ENCODE results near the gene TMEM11.
"Not testable (repeated sequence)": the region's sequence is repeated elsewhere in the genome, so short reads cannot be mapped to it uniquely, and the experiment has no call there.

The TMEM11 gene

DNA sequence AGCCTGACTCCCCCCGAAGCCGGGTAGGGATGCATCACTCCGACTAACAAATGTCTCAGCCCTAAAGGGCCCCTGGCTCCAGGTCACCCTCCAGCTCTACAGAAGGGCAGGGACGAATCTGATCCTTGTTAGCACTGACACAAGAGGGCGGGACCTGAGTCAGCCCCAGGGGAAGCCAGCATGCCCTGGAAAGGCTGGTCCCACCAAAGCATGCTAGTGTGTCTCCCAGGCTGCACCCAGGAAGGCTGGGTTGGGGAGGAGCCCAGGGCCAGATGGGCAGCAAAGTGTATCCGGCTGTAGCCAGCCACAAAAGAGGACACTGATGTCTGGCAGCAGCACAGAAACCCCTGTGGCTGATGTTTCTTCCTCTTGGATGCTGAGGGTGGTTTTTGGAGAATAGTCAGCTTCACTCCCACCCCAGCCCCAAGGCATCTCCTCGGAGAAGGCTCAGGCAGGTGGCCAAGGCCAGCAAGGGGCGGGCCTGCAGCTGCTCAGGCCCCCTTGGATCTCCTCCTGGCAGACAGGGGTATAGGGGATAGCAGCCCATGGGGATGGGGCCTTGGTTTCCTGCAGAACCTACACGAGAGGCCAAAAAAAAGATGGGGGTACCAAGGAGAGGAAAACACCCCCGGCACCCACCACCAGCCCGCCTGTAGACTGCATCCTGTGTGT, 28.2 kb upstream of the TMEM11 start:
- no peak for DNase-seq (ENCODE audit: low spot score)

DNA sequence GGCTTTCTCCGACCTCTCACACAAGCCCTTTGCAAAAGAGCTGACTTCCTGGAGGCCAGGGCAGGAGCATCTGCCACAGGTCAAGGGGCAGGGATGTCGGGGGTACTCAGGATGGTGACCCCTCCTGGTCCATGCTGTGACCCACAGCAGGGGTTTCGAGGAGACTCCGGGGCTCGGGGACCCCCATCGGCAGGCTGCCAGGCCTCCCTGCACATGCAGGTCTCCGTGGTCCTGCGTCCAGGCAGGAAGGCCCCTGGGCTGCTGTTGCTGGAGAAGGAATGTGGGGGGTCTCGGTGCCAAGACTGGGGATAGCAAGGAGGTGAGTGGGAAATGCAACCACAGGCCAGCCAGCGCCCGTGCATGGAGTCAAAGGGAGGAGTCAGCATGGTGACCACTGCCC, 27.6 kb upstream of the TMEM11 start:
- no peak for DNase-seq (ENCODE audit: low spot score)

DNA sequence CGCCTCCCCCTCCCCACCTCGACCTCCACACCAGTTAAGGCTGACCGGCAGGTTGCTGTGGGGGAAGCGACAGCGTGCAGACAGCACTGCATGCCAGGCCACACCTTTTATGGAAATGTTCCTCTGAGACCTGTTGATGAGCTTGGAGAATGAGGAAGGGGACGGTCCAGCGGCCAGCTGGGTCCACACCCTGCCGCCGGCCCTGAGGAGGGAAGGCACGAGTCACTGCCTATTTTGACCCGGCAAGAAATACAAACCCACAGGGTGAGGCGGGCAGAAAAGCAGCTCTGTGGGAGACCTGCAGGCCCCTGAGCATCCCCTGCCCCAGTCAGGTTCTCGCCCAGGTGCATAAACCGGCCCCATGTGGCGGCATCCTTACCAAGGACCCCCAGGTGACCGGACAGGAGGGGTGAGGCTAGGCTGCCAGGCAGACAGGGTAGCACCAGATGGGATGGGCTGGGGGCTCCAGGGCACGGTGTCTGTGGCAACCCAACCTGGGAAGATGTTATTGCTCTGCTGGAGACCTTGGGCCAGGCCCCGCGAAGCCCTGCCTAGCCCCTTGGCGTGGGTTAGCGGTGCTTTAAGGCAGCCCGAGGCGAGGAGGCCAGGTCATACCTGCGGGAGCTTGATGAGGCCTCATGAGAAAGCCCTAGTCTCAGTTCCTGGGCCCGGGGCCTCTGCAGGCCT, 26.6 kb upstream of the TMEM11 start:
- no peak for DNase-seq (ENCODE audit: low spot score)

DNA sequence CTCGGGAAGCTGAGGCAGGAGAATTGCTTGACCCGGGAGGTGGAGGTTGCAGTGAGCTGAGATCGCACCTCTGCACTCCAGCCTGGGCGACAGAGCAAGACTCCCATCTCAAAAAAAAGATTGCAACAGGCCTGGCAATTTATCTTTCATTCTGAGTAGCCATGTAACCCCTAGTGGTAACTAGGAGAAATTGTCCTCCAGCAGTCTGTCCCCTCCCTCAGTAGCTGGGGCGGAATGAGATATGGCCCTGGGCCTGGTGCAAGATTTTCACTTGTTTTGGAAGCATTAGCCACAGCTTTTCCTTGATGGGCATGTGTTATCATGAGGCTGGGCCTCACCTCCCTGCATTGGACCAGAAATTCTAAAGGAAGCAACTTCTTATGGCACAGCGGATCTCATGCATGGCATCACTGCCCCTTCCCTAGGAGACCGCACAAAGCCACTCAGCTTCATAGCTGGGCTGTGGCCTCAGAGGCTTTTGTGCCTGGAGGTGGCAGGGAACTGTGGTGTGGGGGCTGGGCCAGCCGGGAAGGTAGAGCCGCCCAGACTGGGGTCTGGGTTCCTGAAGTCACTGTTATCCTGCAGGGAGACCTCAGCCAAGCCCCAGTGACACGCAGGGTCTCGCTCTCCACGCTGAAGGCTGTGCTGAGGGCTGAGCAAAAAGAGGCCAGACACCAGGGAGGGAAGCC, 25.9 kb upstream of the TMEM11 start:
- DNase-seq (ENCODE audit: low spot score): peak; percentile 59

DNA sequence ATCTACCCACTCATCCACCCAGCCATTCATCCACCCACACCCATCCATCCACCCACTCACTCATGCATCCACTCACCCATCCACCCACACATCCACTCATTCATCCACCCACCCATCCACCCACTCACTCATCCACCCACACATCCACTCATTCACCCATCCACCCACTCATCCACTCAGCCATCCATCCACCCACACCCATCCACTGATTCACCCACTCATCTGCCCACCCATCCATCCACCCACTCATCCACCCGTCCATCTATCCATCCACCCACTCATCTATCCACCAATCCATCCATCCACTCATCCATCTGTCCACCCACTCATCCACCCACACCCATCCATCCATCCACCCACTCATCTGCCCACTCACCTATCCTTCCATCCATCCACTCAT, 22.0 kb upstream of the TMEM11 start:
- DNase-seq (ENCODE audit: low spot score): no peak

DNA sequence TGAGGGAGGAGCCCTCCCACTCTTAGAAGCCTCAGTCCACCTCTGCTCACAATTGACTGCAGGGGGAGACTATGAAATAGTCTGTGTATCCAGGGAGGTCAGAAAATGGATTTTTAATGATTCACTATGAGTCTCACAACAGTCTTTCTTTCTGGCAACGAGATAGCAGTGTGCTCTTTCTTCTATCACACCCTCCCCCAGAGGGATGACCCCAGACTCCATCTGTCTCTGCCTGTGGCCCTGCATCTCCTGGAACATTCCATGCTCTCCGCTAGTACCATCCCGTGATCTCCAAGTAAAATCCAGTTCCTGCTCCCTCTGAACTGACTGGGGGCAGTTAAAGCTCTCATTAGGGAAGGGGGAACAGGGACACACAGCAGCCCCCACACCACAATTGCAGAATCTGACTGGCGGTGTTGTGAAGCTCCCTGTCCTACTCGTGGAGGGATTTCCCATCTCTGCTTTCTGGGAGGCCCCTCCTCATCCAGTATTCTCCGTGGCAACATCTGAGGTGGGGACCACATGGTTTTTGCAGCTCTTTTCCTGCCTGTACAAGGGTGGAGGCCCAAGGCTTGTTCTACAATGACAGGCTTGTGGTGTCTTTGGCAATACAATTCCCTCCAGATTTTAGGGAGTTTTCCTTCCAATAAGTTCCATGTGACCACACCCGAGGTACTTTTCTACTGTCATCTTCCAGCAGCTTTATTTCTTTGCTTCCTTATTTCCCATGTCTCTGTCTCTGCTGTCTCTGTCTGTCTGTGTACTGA, 19.8 kb upstream of the TMEM11 start:
- no peak for DNase-seq (ENCODE audit: low spot score)

DNA sequence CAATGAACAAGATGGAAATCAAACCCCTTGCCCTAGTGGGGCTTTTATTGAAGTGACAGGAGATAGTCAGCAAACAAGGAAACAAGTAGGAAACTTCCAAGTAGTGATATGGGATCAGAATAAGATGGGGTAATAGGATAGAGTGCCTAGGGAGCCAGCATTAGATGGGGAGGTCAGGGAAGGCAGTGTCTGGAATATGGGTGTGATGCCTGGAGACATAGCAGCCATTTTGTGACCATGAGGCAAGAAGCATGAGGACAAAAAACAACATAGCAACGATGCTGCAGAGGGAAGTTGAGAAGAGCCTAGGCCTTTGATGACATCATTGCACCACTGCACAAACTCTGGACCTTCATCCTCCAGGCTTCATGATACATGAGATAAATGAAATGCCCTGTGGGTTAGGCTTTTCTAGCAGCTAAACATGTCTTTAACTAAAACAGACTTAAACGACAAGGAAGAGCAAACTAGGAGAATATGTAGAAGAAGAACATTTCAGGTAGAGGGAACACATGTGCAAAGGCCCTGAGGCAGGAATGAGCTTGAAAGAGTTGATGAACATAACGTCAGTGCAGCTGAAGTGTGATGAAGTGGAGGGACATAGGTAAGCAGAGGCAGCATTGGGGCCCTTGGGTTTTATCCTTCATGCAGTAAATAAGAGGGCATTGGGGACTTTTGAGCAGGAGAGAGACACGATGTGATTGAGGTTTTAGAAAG, 18.2 kb upstream of the TMEM11 start:
- no peak for DNase-seq (ENCODE audit: low spot score)

DNA sequence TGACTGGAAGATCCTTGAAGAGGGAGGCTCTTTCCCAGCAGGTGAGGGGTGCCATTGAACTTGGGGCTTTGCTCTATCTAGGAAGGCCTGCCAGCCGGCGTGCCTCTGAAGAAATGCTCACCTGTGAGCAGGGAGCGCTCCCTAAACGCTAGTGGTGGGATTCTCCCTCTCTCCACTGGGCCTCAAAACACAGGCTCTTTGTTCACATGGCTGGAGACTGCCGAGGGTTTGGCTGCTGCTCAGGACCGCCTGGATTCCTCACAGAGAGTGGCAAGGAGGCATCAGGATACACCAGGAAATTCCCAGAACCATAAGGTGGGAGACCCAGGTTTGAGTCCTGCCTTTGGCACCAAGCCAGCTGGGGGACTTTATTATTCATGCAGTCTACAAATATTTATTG, 17.6 kb upstream of the TMEM11 start:
- no peak for DNase-seq (ENCODE audit: low spot score)

DNA sequence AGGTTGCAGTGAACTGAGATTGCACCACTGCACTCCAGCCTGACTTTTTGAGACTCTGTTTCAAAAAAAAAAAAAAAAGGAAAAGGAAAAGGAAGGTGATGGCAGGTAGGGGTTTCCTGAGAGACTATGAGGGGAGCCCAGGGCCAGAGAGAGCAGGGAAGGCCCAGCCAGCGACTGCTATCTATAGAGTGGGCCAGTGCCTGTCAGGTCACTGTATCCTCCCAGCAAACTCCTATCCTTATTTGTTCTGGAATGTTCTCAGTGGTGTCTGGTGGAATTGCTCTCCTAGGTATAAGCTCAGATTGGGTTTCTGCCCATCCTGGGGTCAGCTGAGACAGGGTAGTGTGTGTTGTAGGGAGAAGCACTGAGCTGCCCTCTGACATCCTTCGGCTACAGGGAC, 14.9 kb upstream of the TMEM11 start:
- DNase-seq (ENCODE audit: low spot score): no peak

DNA sequence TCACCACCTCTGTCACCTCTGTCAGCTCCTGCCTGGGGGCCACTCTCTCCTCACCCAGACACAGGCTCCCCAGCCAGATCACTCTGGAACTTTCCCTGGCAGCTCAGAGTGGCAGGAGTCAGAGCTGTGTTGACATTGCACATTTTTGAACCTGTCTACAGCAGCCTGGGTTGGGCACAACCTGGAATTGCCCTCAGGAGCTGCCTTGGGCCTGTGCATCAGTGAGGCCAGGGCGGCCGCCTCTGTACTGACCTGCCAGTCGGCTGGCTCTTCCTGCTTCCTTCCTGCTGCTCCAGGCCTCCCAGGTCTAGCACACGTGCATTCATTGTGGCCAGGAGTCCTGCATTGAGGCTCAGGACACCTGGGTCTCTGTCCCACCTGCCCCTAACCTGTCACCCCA, 14.2 kb upstream of the TMEM11 start:
- DNase-seq (ENCODE audit: low spot score): no peak

DNA sequence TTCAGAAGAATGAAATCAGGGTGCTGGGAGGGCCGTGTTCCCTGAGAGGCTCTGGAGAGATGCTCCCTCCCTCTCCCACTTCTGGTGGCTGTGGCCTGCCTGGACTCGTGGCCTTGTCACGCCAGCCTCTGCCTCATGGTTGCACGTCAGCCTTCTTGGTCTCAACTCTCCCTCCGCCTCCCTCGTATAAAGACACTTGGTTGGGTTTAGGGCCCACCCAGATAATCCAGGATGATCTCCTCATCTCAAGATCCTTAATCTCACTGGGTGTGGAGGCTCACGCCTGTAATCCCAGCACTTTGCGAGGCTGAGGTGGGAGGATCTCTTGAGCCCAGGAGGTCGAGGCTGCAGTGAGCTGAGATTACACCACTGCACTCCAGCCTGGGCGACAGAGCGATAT, 13.3 kb upstream of the TMEM11 start:
- DNase-seq (ENCODE audit: low spot score): not testable (repeated sequence)

DNA sequence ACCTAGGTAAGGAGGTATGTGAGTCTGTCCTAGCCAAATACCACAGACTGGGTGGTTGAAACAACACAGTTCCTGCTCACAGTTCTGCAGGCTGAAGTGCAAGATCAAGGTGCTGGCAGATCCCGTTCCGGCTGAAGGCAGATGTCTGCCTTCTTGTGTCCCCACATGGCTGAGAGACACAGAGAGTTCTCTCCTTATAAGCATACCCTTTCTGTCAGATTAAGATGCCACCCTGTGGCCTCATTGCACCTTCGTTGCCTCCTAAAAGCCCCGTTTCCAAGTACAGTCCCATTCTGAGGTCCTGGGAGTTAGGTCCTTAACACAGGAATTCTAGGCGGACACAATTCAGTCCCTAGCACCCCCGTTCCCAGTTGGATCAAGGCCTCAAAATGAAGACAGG, 9.1 kb upstream of the TMEM11 start:
- DNase-seq (ENCODE audit: low spot score): no peak

DNA sequence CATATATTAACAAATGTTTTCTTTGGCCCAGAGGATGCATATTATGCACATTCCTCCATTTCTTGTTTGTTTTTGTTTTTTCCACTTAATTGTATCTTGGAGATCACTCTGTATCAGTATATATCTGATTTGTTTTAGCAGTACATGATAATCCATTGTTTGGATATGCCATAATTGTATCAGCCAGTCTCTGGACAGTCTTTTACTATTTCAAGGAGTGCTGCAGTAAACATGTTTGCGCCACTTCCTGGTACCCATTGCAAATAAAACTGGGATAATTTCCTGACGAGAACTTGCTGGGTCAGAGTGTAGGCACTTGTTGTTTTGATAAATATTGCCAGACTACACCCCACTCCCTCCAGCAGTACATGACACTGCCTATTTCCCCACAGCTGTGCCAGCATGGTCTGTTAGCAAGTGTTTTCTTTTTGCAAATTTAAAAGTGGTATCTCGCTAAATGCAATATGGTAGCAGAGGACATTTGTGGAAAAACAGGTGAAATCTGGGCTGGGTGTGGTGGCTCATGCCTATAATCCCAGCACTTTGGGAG, 4.9 kb upstream of the TMEM11 start:
- DNase-seq (ENCODE audit: low spot score): no peak

DNA sequence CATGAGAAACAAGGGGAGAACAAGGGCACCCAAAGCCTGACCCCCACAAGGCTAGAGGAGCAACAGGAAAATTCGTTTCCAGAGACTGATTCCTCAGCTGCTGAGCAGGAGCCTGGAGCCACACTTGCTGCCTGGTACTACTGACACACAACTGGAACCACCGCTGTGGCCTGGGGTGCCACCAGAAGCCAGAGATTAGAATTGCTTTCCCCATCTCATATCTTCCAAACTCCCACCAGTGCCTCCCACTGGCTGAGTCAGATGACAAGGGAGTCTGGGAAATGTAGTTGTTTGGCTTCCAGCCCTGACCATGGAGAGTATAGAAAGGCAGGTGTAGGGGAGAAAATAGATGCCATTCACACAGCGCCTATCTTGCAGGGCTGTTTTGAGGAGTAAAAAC, 4.1 kb upstream of the TMEM11 start:
- no peak for DNase-seq (ENCODE audit: low spot score)

DNA sequence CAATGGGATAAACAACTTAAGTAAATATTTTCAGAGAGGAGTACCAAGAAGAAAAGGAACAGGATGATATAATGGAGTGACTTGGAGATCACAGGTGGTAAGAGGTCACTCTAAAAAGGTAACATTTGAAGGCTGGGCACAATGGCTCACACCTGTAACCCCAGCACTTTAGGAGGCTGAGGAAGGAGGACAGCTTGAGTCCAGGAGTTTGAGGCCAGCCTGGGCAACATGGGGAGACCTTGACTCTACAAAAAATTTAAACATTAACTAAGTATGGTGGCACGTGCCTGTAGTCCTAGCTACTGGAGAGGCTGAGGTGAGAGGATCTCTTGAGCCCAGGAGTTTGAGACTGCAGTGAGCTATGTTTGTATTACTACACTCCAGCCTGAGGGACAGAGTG, 3.4 kb upstream of the TMEM11 start:
- no peak for DNase-seq (ENCODE audit: low spot score)

DNA sequence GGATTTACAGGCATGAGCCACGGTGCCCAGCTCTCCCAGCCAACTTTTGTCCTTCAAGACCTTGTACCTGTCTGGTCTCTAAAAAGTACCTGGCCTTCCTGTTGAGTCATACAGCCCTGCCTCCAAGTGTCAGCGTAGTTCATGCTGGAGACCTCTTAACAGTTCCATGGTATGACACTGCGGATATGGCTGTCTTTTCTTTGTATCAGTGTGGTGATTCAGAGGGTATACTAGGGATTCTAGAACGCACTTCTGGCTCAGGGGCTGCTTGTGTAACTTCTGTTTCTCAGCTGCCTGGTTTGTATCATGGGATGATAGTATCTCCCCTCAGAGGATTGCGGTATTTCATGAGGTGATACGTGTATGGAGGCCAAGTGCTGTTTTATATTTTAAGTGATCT, 2.0 kb upstream of the TMEM11 start:
- DNase-seq (ENCODE audit: low spot score): no peak

DNA sequence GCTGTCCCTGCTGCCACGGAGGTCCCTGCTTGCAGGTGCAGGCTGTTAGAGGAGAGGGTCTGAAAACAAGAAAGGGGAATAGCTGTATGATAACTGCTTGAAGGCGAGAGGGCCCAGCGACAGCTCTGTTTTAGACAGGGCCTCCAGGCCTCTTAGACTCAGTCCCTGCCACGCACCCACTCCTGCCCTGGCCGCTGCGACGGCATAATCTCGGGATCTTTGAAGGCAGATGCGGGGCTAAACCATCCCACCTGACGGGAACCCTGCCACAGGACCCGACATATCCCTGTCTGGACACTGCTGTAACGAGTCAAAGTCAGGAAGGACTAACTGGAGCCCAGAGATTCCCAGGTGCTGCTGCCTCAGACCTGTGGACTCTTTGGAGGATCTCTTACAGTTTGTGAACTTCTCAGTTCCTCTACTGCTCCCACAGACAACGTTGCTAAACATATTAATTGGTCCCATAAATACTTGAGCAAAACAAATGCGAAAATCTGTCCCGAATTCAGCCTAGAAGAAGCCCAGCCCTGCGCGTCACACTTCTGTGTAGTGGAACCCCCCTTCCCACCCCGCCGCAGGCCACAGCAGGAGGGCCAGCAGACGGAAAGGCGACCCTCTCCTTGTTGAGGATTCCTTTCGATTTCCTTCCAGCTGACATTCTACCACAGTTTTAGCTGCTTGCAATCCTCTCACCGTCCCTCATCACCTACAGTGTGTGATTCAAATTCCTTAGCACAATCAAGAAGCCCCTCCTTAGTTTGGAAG, 998 bp upstream of the TMEM11 start:
- peak; percentile 30 for DNase-seq (ENCODE audit: low spot score)

DNA sequence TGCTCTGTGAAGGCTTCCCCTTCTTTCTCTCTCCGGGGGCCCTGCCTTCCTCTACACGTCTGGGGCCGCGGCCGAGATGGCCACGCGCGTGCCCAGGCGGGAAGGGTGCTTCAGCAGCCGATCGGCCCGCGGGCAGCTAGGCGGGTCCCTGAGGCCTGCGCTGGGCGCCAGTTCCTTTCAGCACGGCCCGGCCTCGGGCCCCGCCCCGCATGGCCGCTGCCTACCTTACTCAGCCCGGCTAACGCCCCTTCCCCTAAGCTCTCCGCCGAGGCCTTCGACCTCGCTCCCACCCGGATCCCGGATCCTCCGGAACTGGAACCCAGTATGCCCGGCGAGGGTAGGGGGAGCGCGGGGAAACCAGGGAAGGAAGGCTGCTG, 335 bp downstream of the TMEM11 start:
- peak; percentile 64 for DNase-seq (ENCODE audit: low spot score)

DNA sequence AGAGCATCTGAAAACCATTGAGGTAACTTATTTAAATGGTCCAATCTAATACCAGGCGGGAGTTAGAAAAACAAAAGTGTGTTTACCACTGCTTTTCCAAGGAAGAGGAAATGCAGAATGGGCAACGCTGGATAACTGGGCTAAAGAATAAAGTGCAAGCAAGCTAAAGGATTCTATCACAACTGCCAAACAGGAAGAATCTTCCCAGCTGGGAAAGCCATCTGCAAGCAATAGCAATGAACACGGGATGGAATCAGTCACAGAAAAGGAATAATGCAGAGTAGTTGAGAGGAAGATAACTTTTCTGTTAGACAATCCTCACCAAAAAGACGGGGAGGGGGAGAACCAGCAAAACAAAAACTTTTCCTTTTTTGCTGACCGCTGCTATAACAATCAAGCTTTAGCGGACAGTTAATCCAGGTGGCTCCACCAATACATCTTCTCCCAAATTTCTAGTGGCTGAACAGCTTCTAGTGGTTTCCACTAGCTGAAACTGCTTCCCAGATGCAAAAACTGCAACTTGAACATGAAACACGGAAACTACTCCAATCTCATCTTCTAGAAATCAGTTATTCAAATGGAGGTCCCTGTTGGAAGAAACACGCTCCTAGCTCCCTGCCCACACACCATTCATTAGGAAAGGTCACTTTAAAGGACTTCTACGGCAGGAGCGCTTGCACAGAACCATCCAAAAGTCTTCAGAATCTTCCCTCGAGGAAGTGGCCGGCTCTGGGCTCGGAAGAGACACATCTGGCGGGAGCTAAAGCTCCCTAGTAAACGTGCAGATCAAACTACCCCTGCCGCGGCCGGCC, 929 bp downstream of the TMEM11 start:
- DNase-seq (ENCODE audit: low spot score): no peak

DNA sequence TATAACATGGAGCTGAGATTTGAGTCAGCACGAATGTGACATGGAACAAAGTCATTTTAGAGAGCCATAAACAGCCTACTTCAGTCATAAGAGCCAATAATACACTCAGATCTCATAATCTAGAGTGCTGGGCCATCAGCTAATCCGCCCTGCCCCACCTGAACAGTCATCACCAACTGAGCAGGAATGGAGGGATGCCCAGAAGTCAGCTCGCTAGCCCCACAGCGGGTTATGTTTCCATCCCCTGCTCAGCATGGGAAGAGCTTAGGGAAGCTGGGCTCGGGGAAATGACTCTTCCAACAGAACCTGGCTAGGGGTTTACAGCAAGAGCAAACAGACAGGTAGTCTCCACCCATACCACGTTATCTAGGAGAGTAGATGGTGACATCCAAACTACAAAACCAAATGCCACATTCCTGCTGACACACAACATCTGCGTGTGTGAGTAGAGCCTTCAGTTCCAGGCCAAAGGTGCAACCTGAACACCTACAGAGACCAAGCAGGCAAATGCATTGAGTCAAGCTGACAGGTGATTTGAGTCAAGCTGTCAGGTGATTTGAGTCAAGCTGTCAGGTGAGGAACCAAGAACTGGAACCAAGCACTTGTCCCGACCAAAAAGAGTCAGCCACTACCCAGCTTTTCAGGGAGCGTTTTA, 2.0 kb downstream of the TMEM11 start:
- DNase-seq (ENCODE audit: low spot score): no peak
